ENCODE data around the gene ZNF488.

Gene ZNF488

GRCh38 chr10:47378606-47379444, 5.3 kb downstream of the ZNF488 start:
- TF ChIP-seq REST (IDR thresholded peaks at IDR 0.05; ENCODE audit: insufficient read depth in 1 of 2, low read depth in 2 of 2, low read length in 2 of 2) (no peak), TAF1 (IDR thresholded peaks at IDR 0.05; ENCODE audit: borderline replicate concordance, insufficient read depth, low read length) (no peak), SIN3A (IDR thresholded peaks at IDR 0.05; ENCODE audit: borderline replicate concordance, insufficient read depth, low read length) (no peak), FOXP2 (optimal IDR thresholded peaks at IDR 0.05; ENCODE audit: borderline replicate concordance, extremely low read depth, extremely low read length, insufficient read depth) (no peak), POLR2AphosphoS5 (IDR thresholded peaks at IDR 0.05; ENCODE audit: low read depth, low read length) (no peak)

- no peak for TF ChIP-seq REST (IDR thresholded peaks at IDR 0.05; ENCODE audit: insufficient read depth in 1 of 2, low read depth in 2 of 2, low read length in 2 of 2)
- TF ChIP-seq TAF1 (IDR thresholded peaks at IDR 0.05; ENCODE audit: borderline replicate concordance, insufficient read depth, low read length): no peak
- TF ChIP-seq POLR2AphosphoS5 (IDR thresholded peaks at IDR 0.05; ENCODE audit: low read depth, low read length): no peak
- TF ChIP-seq SIN3A (IDR thresholded peaks at IDR 0.05; ENCODE audit: borderline replicate concordance, insufficient read depth, low read length): no peak
- no peak for TF ChIP-seq FOXP2 (optimal IDR thresholded peaks at IDR 0.05; ENCODE audit: borderline replicate concordance, extremely low read depth, extremely low read length, insufficient read depth)
Measured at GRCh38 chr10:47378183-47378510, 5.9 kb downstream of the ZNF488 start.

GRCh38 chr10:47376522-47377220, 7.4 kb downstream of the ZNF488 start:
- TF ChIP-seq SIN3A (IDR thresholded peaks at IDR 0.05; ENCODE audit: borderline replicate concordance, insufficient read depth, low read length) (no peak), POLR2AphosphoS5 (IDR thresholded peaks at IDR 0.05; ENCODE audit: low read depth, low read length) (no peak), REST (IDR thresholded peaks at IDR 0.05; ENCODE audit: insufficient read depth in 1 of 2, low read depth in 2 of 2, low read length in 2 of 2) (no peak), TAF1 (IDR thresholded peaks at IDR 0.05; ENCODE audit: borderline replicate concordance, insufficient read depth, low read length) (no peak), FOXP2 (optimal IDR thresholded peaks at IDR 0.05; ENCODE audit: borderline replicate concordance, extremely low read depth, extremely low read length, insufficient read depth) (no peak)

- TF ChIP-seq REST (IDR thresholded peaks at IDR 0.05; ENCODE audit: insufficient read depth in 1 of 2, low read depth in 2 of 2, low read length in 2 of 2): no peak
- no peak for TF ChIP-seq SIN3A (IDR thresholded peaks at IDR 0.05; ENCODE audit: borderline replicate concordance, insufficient read depth, low read length)
- TF ChIP-seq FOXP2 (optimal IDR thresholded peaks at IDR 0.05; ENCODE audit: borderline replicate concordance, extremely low read depth, extremely low read length, insufficient read depth): no peak
- no peak for TF ChIP-seq POLR2AphosphoS5 (IDR thresholded peaks at IDR 0.05; ENCODE audit: low read depth, low read length)
- no peak for TF ChIP-seq TAF1 (IDR thresholded peaks at IDR 0.05; ENCODE audit: borderline replicate concordance, insufficient read depth, low read length)
Measured at GRCh38 chr10:47374611-47375536, 9.2 kb downstream of the ZNF488 start.
